Activated naive CD8-positive, alpha-beta T cell treated with anti-CD3 and anti-CD28 coated beads for 36 hours (primary cell): ENCODE data around the gene CCR8. TPM values are rescaled to one million over a fixed set of nuclear protein-coding genes. Genes with fewer than 3 reads are reported as not detected.

Experiments used
- DNase-seq: peaks from one replicate; pipeline ENCODE4 v3.0.0; 2021
- H3K27ac Mint-ChIP-seq: one replicate; pipeline ENCODE4 v1.8.0; 2022; ENCODE audit warnings: mild to moderate bottlenecking, moderate library complexity, mixed read lengths
- H3K27me3 Mint-ChIP-seq: one replicate; pipeline ENCODE4 v1.8.0; 2022; ENCODE audit warnings: mild to moderate bottlenecking, mixed read lengths
- H3K36me3 Mint-ChIP-seq: one replicate; pipeline ENCODE4 v1.8.0; 2021; ENCODE audit warnings: mild to moderate bottlenecking, mixed read lengths
- H3K4me1 Mint-ChIP-seq: one replicate; pipeline ENCODE4 v1.8.0; 2021; ENCODE audit warnings: mixed read lengths
- H3K4me3 Mint-ChIP-seq: one replicate; pipeline ENCODE4 v1.8.0; 2022; ENCODE audit warnings: mild to moderate bottlenecking, moderate library complexity, mixed read lengths
- H3K9me3 Mint-ChIP-seq: one replicate; pipeline ENCODE4 v1.8.0; 2022; ENCODE audit warnings: mixed read lengths
- total RNA-seq, 2 experiments: library from RNA; stranded (reverse); gene quantifications; one replicate each; pipeline ENCODE4 v1.2.3, GENCODE V29; 2021

CCR8 gene
- total RNA-seq, 2 experiments from 2014 or later = not detected

GRCh38 chr3:39327053-39327745, 2.3 kb upstream of the CCR8 start:
- H3K4me1 Mint-ChIP-seq = peaks cover 20% of the 10 kb centered on the region

GRCh38 chr3:39327746-39328349, 1.7 kb upstream of the CCR8 start:
- H3K36me3 Mint-ChIP-seq = no peaks in the 10 kb centered on the region
- no peaks in the 10 kb centered on the region for H3K9me3 Mint-ChIP-seq
- H3K27ac Mint-ChIP-seq = no peak overlapping the region
- H3K27me3 Mint-ChIP-seq = no peaks in the 10 kb centered on the region
- H3K4me3 Mint-ChIP-seq = no peak overlapping the region
- peaks cover 17% of the 10 kb centered on the region for H3K4me1 Mint-ChIP-seq
- no peak for DNase-seq

More at GRCh38 chr3:39327053-39327745, 2.3 kb upstream of the CCR8 start:
- H3K36me3 Mint-ChIP-seq = no peaks in the 10 kb centered on the region
- DNase-seq = no peak
- no peaks in the 10 kb centered on the region for H3K9me3 Mint-ChIP-seq
- no peaks in the 10 kb centered on the region for H3K27me3 Mint-ChIP-seq
- no peak overlapping the region for H3K4me3 Mint-ChIP-seq
- no peak overlapping the region for H3K27ac Mint-ChIP-seq

GRCh38 chr3:39330824-39331223, 1.3 kb downstream of the CCR8 start:
- no peaks in the 10 kb centered on the region for H3K9me3 Mint-ChIP-seq
- H3K27ac Mint-ChIP-seq = no peak overlapping the region
- H3K27me3 Mint-ChIP-seq = no peaks in the 10 kb centered on the region
- H3K4me1 Mint-ChIP-seq = peaks cover 10% of the 10 kb centered on the region
- H3K4me3 Mint-ChIP-seq = no peak overlapping the region
- H3K36me3 Mint-ChIP-seq = peaks cover 5% of the 10 kb centered on the region
- no peak for DNase-seq

GRCh38 chr3:39332525-39332924, 3.0 kb downstream of the CCR8 start:
- H3K4me3 Mint-ChIP-seq = no peak overlapping the region
- H3K4me1 Mint-ChIP-seq = peaks cover 6% of the 10 kb centered on the region
- H3K36me3 Mint-ChIP-seq = peaks cover 5% of the 10 kb centered on the region

GRCh38 chr3:39333607-39334006, 4.1 kb downstream of the CCR8 start:
- H3K36me3 Mint-ChIP-seq = peaks cover 5% of the 10 kb centered on the region
- no peak for DNase-seq
- H3K4me1 Mint-ChIP-seq = no peaks in the 10 kb centered on the region
- no peaks in the 10 kb centered on the region for H3K27me3 Mint-ChIP-seq
- no peak overlapping the region for H3K4me3 Mint-ChIP-seq
- no peaks in the 10 kb centered on the region for H3K9me3 Mint-ChIP-seq
- no peak overlapping the region for H3K27ac Mint-ChIP-seq

More at GRCh38 chr3:39332525-39332924, 3.0 kb downstream of the CCR8 start:
- no peak for DNase-seq
- Mint-ChIP-seq H3K27ac (no peak overlapping the region), H3K27me3 (no peaks in the 10 kb centered on the region), H3K9me3 (no peaks in the 10 kb centered on the region)

GRCh38 chr3:39334205-39334604, 4.7 kb downstream of the CCR8 start:
- Mint-ChIP-seq H3K4me3 (no peak overlapping the region), H3K4me1 (no peaks in the 10 kb centered on the region)

GRCh38 chr3:39338201-39338600, 8.7 kb downstream of the CCR8 start:
- no peaks in the 10 kb centered on the region for H3K4me1 Mint-ChIP-seq
- H3K9me3 Mint-ChIP-seq = no peaks in the 10 kb centered on the region
- H3K36me3 Mint-ChIP-seq = peaks cover 6% of the 10 kb centered on the region
- H3K27me3 Mint-ChIP-seq = peaks cover 4% of the 10 kb centered on the region
- no peak for DNase-seq
- no peak overlapping the region for H3K4me3 Mint-ChIP-seq
- no peak overlapping the region for H3K27ac Mint-ChIP-seq

More at GRCh38 chr3:39334205-39334604, 4.7 kb downstream of the CCR8 start:
- Mint-ChIP-seq H3K36me3 (peaks cover 5% of the 10 kb centered on the region), H3K27me3 (no peaks in the 10 kb centered on the region), H3K27ac (no peak overlapping the region), H3K9me3 (no peaks in the 10 kb centered on the region)
- no peak for DNase-seq

GRCh38 chr3:39339086-39339485, 9.6 kb downstream of the CCR8 start:
- Mint-ChIP-seq H3K4me1 (no peaks in the 10 kb centered on the region), H3K27me3 (peaks cover 4% of the 10 kb centered on the region), H3K4me3 (no peak overlapping the region), H3K9me3 (no peaks in the 10 kb centered on the region), H3K36me3 (peaks cover 6% of the 10 kb centered on the region), H3K27ac (no peak overlapping the region)
- DNase-seq = no peak

- no peak overlapping the region for H3K27ac Mint-ChIP-seq
- H3K9me3 Mint-ChIP-seq = no peaks in the 10 kb centered on the region
- H3K36me3 Mint-ChIP-seq = peaks cover 1% of the 10 kb centered on the region
- H3K4me3 Mint-ChIP-seq = no peak overlapping the region
- no peak for DNase-seq
- peaks cover 17% of the 10 kb centered on the region for H3K4me1 Mint-ChIP-seq
- H3K27me3 Mint-ChIP-seq = peaks cover 4% of the 10 kb centered on the region
Observed at GRCh38 chr3:39343076-39343717, 13.7 kb downstream of the CCR8 start.

GRCh38 chr3:39343760-39344159, 14.3 kb downstream of the CCR8 start:
- Mint-ChIP-seq H3K36me3 (peaks cover 1% of the 10 kb centered on the region), H3K9me3 (no peaks in the 10 kb centered on the region), H3K27me3 (peaks cover 4% of the 10 kb centered on the region), H3K27ac (no peak overlapping the region), H3K4me3 (no peak overlapping the region), H3K4me1 (peaks cover 17% of the 10 kb centered on the region)
- DNase-seq = no peak

- Mint-ChIP-seq H3K27me3 (no peaks in the 10 kb centered on the region), H3K36me3 (peaks cover 1% of the 10 kb centered on the region), H3K4me3 (no peak overlapping the region), H3K9me3 (no peaks in the 10 kb centered on the region), H3K27ac (no peak overlapping the region), H3K4me1 (peaks cover 17% of the 10 kb centered on the region)
- DNase-seq = no peak
Observed at GRCh38 chr3:39344746-39345344, 15.3 kb downstream of the CCR8 start.

GRCh38 chr3:39346785-39347585, 17.5 kb downstream of the CCR8 start:
- peaks cover 20% of the 10 kb centered on the region for H3K4me1 Mint-ChIP-seq
- peak overlapping the region; percentile 40 for H3K4me3 Mint-ChIP-seq
- H3K27me3 Mint-ChIP-seq = no peaks in the 10 kb centered on the region
- peaks cover 1% of the 10 kb centered on the region for H3K36me3 Mint-ChIP-seq
- no peak for DNase-seq
- H3K27ac Mint-ChIP-seq = peak overlapping the region; percentile 28
- no peaks in the 10 kb centered on the region for H3K9me3 Mint-ChIP-seq

GRCh38 chr3:39347586-39347876, 18.0 kb downstream of the CCR8 start:
- Mint-ChIP-seq H3K36me3 (peaks cover 1% of the 10 kb centered on the region), H3K4me3 (no peak overlapping the region), H3K9me3 (no peaks in the 10 kb centered on the region), H3K27me3 (no peaks in the 10 kb centered on the region), H3K27ac (no peak overlapping the region), H3K4me1 (peaks cover 20% of the 10 kb centered on the region)
- no peak for DNase-seq

GRCh38 chr3:39349080-39349479, 19.6 kb downstream of the CCR8 start:
- Mint-ChIP-seq H3K27me3 (no peaks in the 10 kb centered on the region), H3K9me3 (no peaks in the 10 kb centered on the region), H3K4me3 (no peak overlapping the region), H3K27ac (no peak overlapping the region), H3K36me3 (no peaks in the 10 kb centered on the region), H3K4me1 (peaks cover 20% of the 10 kb centered on the region)
- DNase-seq = no peak

- Mint-ChIP-seq H3K27me3 (no peaks in the 10 kb centered on the region), H3K9me3 (no peaks in the 10 kb centered on the region), H3K36me3 (no peaks in the 10 kb centered on the region), H3K4me1 (peaks cover 20% of the 10 kb centered on the region), H3K4me3 (no peak overlapping the region), H3K27ac (no peak overlapping the region)
- DNase-seq = no peak
Observed at GRCh38 chr3:39350714-39351113, 21.2 kb downstream of the CCR8 start.
